DMS153 (cell line): ENCODE results near the gene CLEC6A.
"Not testable (repeated sequence)": the region's sequence is repeated elsewhere in the genome, so short reads cannot be mapped to it uniquely, and the experiment has no call there.

Experiments
- DNase-seq: peaks from one replicate; lab custom pipeline; 2025; lab: John Stamatoyannopoulos, UW

CLEC6A gene

DNA sequence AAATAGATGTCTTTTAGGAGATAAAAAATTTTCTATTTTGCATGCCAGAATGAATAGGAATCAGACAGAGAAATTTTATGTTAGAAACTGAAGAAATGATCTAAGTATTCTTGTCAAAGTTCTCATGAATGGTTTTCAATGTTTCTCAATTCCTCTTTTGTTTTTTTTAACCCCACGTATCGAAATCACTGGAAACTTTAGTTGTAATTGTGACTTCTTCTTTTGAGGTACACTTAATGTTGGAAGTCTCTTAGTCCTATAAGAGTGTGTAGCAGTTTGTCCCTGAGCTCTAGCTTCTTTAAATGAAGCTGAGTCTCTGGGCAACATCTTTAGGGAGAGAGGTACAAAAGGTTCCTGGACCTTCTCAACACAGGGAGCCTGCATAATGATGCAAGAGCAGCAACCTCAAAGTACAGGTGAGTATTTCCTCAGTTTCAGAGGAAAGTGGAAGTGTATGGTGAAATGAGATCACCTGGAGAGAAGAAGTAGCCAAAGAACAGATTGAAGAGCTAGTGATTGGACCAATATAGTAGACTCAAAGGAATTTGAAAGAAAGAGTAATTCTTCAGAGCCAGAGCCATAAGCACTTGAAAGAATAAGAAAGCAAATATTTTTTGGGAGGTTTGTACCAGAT, at the start of gene CLEC6A:
Gene CLEC6A, plus strand, starts transcription at position 236 of the 634 bp plus-strand sequence. Its CDS starts 150 bp downstream, at position 386.
- DNase-seq, result no peak

DNA sequence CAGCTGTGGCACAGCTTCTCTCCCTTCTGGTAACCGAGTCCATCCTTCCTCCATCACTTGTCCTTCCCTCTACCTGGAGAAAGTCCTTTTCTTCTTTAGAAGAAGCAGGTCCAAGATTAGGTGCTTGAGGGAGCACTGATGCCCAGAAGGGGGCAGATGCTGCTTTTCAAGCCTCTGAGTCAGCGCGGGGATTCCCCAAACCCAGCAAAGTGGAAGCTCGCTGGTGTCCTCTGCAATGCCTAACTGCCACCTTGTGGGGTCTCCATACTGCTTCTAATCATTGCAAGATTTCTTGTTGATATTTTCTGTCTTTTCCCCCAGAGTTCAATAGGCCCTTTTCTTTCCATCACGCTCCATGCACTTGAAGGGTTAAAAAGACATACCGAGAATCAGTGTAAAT, 36.2 kb upstream of the CLEC6A start:
- DNase-seq, result not testable (repeated sequence)

DNA sequence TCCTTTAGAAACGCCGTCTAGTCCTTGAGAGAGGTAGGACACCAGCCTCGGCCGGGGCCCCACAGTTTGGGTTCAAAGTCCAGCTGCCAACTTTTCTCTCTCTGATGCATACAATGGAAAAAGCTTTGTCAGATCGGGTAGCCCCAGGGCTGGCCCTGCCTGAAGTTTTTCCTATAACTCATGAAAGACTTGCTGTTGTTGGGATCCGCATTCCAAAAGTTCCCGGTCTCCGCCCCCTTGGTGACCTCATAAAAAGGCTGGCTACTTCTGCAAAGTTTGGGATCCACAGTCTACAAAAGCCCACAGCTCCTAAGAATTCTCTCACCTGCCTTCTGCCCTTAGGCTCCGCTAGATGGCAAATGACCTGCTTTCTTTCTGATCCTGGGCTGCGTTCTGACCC, 35.3 kb upstream of the CLEC6A start:
- DNase-seq, result no peak

DNA sequence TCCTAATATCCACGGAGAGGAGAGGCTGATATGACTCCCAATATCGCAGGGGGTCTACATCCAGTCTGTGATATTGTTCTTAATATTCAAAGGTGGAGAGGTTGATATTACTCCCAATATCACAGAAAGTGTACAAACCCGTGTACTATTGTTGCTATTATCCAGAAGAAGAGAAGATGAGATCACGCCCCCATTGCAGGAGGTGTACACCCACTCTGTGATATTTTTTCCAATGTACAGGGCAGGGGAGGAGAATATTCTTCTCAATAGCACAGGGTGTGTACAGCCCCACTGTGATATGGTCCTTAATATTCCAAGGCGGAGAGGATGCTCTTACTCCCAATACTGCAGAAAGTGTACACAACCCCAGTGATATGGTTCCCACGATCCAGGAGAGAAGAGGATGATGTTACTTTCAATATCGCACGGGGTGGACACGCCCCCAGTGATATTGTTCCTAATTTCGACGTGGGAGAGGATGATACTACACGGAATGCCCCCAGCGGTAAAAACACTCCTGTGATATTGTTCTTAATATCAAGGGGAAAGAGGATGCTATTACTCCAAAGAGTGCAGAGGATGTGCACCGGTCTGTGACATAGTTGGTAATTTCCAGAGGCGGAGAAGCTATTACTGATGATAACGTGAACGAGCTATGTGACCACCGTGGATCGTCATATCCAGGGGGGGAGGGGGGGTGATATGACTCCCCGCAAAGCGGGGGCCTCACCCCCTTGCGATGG, 11.1 kb upstream of the CLEC6A start:
- DNase-seq, result not testable (repeated sequence)

DNA sequence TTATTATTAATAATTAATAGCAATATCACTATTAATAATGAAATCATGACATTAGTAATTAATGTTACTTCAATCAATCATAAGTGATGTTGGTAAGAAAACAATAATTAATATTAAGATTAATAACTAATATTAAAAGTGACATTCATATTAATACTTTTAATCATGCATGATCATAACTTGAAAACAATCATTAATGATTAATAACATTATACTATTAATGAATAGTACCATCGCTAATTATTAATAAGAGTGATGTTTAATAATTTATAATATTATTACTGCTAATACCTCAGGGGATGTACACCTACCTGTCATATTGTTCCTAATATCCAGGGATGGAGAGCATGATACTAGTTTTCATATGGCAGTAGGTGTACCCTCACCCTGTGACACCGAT, 10.0 kb upstream of the CLEC6A start:
- no peak for DNase-seq

DNA sequence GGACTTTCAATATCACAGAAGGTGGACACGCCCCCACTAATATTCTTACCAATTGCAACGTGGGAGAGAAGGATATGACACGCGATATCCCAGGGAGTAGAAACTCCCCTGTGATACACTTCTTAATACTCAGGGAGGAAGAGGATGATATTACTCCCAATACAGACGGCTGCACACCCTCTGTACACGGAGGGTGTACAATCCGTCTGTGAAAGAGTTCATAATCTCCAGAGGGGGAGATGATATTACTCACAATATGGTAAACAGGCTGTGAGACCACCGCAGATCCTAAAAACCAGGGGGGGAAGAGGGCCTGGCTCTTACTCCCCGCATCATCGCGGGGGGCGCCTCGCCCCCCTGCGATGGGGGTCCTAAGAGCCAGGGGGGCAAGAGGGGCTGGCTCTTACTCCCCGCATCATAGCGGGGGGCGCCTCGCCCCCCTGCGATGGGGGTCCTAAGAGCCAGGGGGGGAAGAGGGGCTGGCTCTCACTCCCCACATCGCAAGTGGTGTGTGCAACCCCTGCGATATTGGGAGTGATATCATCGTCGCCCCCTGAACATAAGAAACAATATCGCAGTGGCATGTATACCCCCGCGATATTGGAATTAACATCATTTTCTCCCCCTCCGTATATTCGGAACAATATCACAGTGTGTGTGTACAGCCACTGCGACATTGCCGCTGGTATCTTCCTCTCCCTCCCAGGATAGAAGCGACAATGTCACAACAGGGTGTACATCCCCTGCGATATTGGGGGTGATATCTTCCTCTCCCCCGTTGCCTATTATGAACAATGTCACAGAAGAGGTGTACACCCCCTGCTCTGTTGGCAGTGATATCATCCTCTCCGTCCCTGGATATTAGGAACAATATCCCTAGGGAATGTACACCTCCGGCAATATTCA, 8.9 kb upstream of the CLEC6A start:
- no peak for DNase-seq

DNA sequence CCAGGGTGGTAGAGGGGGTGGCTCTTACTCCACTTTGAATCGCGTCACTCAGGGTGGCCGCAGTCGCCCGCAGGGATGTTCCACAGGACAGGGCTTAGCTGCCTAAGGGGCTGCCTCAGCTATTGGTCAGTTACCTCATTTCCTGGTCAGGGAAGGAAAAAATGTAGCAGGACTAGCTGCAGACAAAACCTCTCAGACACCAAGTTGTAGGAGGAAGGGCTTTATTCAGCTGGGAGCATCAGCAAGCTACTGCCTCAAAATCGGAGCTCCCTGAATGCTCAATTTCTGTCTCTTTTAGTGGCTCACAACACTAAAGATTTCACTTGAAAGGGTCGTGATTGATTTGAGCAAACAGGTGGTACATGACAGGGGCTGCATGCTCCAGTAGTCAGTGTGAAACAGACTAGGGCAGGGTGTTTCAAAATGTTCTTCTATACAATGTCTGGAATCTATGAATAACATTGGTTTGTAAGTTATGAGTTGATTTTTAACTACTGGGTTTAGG, 6.4 kb upstream of the CLEC6A start:
- no peak for DNase-seq

DNA sequence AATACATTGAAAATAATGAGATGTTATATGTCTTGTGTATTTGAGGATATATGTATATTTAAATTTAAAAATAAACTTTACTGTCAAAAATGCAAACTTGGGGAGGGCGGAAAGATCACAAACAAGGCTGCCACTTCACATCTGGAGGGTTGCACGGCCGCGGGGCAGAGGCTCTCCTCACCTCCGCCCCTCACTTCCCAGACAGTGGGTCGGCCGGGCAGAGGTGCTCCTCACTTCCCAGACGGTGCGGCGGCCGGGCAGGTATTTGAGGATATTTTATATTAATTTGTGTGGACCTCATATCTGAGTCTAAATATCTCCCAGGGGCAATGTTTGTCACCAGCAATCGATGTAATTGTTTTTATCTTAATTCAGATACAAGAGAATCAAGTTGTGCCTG, 3.7 kb upstream of the CLEC6A start:
- DNase-seq, result no peak

DNA sequence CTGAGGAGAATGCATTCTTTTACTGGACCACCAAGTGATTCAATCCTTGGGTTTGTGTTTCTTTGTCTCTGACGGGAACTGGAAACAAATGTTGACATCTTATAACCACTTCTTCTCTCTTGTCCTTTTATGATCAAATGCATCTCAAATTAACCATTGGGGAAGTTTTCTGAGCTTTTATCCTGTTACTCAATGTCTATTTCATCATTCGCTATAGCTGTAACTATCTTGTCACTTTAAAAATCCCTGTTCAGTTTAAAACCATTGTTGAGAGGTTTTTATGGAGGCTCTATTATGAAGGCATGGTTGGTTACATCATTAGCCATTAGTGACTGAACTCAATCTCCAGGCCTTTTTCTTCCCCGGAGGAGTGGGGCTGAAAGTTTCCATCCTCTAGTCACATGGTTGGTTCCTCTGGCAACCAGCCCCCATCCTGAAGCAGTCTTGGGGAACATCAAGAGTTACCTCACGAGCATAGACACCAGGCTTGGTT, 2.7 kb upstream of the CLEC6A start:
- DNase-seq, result no peak

DNA sequence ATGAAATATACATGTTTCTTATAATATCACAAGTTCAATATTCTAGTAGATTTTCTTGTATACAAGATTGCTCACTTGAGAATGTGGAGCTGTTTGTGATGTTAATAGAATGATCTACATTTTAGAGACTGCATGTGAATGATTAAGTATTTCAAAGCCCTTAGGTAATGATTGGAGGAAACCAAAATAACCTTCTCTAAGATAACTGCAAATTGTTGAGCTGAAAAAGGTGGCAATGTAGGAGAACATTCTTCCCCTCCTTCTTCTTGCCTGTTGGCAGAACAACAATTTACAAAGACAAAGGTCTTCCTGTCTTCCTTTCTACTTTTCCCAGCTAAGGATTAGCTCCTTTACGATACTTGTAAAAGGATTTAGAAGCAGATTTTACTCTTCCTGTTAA, 2.0 kb upstream of the CLEC6A start:
- no peak for DNase-seq

DNA sequence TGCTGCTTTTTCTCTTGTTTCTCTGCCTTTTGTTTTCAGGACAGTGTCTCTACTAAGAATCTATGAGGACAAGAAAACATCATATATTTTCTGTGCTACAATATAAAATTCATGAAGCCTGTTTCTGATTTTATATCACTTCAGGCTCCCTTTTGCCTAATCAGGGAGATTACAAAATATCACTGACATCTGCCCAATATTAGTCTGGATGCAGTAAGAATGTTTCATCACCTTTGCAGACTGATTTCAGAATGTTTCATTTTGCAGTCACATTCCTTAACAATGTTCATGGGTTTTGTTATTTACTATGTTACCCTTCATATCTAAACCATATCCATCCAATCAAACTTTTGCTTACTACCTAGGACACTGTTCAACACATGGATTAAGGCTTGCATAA, 491 bp upstream of the CLEC6A start:
- no peak for DNase-seq

DNA sequence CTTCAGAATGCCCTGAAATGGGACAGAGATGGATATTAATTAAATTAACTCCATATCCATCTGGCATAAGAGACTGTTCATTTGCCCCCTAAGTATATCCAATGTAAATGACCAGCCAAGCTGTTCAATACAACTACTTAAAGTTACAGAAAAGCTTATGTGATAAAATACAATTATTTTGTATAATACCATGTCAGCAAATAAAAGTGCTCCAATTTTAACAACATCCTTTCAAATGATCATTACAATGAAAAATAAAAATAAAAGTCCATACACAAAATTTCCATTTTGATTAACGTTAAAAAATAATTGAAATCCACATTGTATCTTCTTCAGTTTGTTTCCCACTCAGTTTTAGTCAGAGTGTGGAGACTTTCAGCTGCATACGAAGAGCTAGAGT, 5.7 kb downstream of the CLEC6A start:
- DNase-seq, result no peak

DNA sequence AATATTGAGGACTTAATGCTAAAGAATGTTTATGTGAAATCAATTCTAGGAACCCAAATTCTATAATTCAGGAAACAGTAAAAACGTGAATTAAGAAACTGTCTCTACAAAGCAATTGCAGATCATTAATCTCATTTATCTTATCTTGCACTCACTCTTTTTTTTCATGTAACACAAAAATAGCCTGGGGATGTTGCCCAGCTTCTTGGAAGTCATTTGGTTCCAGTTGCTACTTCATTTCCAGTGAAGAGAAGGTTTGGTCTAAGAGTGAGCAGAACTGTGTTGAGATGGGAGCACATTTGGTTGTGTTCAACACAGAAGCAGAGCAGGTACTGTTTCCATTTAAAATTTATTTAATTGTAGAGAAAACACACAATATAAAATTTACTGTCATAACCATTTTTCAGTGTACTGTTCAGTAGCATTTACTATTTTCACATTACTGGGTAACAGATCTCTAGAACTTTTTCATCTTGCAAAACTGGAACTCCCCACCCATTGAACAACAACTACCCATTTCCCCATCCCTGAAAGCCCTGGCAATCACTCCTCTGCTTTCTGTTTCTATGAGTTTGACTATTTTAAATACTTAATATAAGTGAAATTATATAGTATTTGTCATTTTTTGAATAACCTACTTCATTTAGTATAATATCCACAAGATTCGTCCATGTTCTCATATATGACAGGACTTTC, 9.7 kb downstream of the CLEC6A start:
- no peak for DNase-seq

DNA sequence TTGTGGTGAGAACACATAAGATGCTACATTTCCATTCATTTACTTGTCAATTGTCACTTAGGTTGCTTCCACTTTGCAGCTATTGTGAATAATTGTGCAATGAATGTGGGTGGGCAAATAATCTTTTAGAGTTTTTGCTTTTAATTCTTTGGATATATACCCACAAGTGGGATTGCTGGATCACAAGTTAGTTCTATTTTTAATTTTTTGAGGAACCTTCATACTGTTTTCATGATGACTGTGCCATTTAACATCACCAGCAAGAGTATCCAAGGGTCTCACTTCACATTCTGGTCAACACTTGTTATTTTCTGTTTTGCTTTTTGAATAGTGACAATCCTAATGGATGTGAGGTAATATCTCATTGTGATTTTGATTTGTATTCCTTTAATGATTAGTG, 10.5 kb downstream of the CLEC6A start:
- DNase-seq, result no peak

DNA sequence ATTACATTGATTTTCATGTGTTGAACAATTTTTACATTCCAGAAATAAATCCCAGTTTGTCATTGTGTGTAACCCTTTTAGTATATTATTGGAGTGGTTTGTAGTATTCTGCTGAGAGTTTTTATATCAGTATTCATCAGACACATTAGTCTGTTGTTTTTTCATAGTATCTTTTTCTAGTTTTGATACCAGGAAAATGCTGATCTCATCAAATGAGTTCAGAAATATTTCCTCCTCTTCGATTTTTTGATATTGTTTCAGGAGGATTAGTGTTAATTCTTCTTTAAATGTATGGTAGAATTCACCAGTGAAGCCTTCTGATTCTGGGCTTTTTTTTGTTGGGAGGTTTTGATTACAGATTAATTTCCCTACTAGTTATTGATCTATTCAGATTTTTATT, 15.3 kb downstream of the CLEC6A start:
- DNase-seq, result no peak

DNA sequence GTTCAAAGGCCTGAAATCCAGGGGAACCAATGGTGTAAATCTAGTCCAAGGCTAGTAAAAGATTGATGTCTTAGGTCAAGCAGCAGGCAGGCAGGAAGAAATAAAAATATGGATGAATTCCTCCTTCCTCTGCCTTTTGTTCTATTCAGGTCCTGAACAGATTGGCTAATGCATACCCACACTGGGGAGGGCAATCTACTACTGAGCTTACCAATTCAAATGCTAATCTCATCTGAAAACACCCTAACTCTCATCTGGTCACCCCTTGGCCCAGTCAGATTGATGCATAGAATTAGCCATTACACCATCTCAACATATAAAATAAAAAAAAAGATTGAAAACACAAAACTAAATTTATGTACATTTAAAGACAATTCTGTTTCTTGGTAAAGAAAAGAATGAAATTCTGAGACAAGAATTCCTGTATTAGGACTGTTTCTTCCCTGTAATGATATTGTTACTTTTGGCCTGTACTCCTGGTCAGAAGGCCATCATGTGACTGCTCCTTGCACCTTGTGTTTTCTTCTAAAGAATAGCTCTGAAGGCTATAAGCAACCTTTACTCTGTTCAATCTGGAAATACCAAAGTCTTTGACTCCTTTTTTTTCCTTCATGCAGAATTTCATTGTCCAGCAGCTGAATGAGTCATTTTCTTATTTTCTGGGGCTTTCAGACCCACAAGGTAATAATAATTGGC, 19.9 kb downstream of the CLEC6A start:
- DNase-seq, result no peak

DNA sequence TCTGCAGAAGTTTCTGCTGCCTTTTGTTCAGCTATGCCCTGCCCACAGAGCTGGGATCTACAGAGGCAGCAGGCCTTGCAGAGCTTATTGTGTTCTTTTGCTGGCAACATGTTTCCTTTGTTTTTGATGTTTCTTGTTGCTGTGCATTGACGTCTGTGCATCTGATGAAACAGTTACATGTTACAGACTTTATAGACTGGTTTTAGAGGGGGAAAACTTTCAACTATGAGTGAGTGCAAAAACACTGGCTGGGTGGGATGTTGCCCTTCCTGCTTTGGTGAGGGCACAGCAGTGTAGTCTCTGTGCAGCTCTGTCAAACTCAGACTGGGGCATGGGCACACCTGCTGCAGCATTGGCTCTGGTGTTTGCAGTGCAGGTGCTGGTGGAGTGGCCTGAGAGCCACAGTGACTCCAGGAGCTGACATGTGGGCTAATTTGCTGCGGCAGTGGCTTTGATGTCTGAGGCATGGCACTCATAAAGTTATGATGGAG, 26.9 kb downstream of the CLEC6A start:
- DNase-seq, result no peak

DNA sequence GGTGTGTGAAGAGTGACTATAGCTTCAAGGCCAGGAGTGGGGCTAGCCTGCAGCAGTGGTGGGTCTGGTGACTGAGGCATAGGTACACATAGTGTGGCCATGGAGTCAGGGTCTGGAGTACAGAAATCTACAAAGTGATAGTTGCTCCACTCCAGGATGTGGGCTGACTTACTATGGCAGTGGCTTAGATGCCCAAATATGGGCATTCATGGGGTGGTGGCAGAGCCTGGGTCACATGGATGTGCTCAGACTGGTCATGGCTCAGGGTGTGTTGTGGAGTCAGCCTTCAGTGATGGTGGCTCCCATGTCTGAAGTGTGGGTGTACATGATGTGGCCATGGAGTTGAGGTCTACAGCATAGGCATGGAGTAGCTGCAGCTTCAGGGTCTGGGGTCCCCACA, 27.3 kb downstream of the CLEC6A start:
- no peak for DNase-seq

DNA sequence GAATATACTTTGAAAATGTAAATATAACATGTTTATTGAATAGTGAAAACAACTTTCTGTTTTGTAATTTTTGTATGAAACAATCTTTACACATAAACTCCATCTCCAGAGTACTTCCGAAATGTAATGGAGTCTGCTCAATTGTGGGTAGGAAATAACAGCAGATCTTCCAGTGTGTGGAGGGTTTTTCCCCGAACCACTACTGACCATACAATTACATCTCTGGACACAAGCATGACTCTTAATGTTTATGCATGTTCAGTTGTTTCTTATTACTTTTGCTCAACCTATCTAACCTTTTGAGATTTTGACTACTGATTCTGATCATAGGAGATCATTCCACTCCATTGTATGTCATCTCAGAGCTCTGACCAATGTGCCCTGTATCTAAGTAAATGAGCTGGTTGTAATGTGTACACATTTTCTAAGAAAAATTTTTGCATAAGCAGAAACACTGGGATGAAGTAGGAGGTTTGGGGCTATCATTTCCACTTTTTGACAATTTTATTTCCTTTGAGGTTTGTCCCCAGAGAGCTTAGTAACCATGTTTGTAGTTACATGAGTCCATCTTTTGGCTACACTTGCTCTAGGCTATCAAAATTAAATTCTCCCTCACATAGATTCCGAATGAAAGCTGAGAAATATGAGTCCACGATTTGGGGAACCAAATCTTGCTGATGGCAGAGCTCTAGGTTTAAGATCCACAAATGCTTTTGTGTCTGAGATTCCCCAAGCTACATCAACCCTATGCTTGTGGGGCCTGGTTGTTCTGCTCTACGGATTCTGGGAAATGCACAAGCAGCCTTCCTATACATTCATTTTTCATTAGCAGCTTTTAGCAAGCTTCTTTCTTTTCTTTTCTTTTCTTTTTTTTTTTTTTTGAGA, 36.1 kb downstream of the CLEC6A start:
- DNase-seq, result no peak

DNA sequence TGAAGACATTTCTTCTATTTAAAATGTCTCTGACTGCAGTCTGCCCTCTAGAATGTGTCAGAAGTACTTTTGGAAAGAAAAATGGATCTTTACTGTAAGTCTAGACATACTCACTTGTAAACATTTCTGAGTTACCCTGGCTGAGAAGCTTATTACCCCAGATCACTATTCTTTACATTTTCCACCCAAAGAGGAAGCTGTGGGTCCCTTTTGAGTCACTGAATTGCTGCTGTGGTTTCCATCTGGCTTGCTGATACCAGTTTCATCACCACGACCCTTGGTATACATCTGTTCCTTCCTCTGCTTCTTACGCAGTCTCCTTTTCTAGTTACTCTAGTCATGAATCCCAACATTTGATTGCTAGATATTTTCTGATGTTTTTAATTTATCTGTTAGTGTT, 37.3 kb downstream of the CLEC6A start:
- DNase-seq, result no peak
